Fibroblast of skin of right biceps (primary cell): ENCODE data around the gene CNTNAP3B.
"Not testable (repeated sequence)": the region's sequence is repeated elsewhere in the genome, so short reads cannot be mapped to it uniquely, and the experiment has no call there.

Experiments
- DNase-seq: peaks from one replicate; pipeline ENCODE4 v3.0.0-alpha.2; 2013

The CNTNAP3B gene

GRCh38 chr9:42129073-42129729 is at the start of gene CNTNAP3B:
Gene CNTNAP3B, minus strand, starts transcription at chr9:42129426. Its CDS starts 332 bp downstream, at chr9:42129094.
- not testable (repeated sequence) for DNase-seq

- DNase-seq = not testable (repeated sequence)
Observed at GRCh38 chr9:42160299-42160698, 31.1 kb upstream of the CNTNAP3B start.

DNA sequence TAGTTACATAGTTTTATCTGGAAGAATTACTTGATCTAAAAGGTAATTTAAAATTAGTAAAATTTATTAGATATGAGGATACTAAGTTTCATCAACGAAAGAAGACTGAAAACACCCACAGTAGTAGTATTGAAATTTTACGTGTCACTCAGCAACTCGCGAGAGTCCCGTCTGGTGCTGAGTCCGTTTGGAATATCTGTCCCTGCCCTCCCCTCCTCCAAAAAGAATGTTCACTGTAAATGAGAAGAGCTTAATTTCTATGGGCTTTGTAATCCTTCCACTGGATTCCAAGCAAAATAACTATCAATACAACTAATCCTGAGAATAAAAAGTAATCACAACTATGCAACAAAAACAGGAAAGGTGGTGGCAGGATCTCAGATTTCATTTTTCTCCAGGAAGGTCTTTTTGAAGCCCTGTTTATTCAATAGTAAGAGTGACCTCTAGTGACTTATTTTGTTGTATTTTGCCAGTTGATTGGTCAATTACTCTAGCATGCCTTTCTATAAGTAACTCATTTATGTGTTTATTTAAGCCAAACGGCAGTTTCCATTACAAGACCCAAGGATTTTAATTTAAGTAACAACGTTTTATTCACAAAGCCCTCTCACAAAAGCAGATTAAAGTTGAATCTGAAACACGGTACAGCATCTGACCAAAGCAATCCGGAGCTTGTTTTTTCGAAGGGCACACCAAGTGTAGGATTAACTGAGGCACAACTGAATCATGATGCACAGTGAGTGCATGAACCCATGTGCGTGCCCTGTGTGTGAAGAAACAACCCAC is 2.0 kb downstream of the CNTNAP3B start:
- DNase-seq = peak; percentile 0

- not testable (repeated sequence) for DNase-seq
Observed at GRCh38 chr9:42121007-42121406, 8.2 kb downstream of the CNTNAP3B start.

GRCh38 chr9:42095929-42096328 is 33.3 kb downstream of the CNTNAP3B start:
- not testable (repeated sequence) for DNase-seq

- not testable (repeated sequence) for DNase-seq
Observed at GRCh38 chr9:42084559-42084952, 44.7 kb downstream of the CNTNAP3B start.

DNA sequence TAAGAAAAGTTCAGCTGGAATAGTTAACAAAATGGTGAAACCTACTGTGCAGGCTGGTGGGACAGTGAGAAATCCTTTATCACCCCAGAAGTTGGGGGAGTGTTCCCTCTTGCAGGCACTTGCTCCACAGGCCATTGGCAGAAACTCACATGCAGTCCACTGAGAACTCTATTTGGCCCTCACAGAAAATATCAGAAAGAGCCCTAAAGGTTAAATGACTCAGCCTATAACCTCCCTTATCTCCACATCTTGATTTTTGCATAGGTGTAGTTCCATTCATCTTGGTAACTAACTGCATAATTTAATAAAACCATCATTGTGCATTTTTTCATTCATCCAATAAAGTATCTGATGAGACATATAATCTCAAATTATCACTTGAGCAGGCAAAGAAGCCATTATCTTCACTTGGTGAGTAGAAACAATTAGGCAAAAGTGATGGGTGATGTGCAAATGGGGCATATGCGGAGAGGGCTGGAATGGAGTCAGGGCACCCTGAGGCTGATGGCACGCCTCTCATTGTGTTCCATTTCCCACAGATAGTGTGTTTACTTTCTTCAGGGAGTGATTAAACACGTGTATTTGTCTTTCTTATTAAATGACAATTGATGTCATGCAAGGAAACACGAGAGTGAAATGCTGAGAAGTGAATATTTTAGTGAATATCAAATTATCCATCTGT is 45.2 kb downstream of the CNTNAP3B start:
- not testable (repeated sequence) for DNase-seq

DNA sequence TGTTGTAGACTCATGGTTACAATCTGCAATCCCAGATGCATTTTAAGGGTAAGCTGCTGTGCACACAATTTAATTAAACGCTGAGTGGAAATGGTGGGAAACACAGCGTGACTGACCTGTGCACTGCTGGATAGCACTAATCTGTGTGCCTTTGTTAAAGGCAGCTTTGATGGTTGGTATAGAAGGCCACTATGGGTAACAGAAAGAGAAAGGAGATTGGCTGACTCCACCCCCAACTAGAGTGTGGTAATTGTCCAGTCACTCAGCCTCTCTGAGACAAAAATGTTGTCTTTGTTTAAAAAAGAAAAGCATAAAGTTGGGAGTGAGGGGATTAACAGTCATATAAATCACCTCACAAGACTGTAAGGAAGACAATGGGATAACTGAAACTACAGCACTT is 48.9 kb downstream of the CNTNAP3B start:
- not testable (repeated sequence) for DNase-seq

DNA sequence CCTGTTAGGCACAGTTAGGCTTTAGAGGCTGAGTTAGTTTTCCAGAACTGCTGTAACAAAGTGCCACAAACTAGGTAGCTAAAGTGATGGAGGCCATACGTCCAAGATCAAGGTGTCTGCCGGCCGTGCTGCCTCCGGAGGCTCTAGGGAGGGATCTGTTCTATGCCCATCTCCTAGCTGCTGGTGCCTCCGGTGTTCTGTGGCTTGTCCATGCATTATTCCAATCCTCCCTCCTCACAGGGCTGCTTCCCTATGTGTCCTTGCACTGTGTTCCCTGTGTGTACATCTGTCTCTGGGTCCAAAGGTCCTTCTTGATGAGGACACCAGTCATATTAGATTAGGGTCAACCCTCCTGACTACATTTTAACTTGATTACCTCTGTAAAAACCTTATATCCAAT is 54.4 kb downstream of the CNTNAP3B start:
- not testable (repeated sequence) for DNase-seq

GRCh38 chr9:42071026-42071425 is 58.2 kb downstream of the CNTNAP3B start:
- DNase-seq = not testable (repeated sequence)

GRCh38 chr9:42070035-42070799 is 59.0 kb downstream of the CNTNAP3B start:
- not testable (repeated sequence) for DNase-seq

DNA sequence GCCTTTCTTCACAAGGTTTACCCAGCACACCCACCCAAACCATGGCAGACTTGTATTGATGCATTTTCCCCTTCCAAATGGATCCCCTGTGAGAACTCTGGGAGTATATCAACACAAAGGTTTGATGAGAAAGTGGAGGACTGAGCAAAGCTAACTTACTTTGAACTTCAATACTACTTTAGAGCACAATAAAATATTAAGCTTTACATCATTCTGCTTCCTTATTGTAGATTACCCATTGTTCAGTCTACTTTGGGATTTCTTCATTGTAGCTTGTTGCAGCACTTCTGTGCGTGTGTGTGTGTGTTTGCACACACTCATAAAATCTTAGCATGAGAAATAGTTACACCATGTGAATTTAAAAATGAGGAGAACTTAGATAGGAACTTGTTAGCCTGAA is 75.4 kb downstream of the CNTNAP3B start:
- not testable (repeated sequence) for DNase-seq

- DNase-seq = not testable (repeated sequence)
Observed at GRCh38 chr9:42050701-42051100, 78.5 kb downstream of the CNTNAP3B start.

DNA sequence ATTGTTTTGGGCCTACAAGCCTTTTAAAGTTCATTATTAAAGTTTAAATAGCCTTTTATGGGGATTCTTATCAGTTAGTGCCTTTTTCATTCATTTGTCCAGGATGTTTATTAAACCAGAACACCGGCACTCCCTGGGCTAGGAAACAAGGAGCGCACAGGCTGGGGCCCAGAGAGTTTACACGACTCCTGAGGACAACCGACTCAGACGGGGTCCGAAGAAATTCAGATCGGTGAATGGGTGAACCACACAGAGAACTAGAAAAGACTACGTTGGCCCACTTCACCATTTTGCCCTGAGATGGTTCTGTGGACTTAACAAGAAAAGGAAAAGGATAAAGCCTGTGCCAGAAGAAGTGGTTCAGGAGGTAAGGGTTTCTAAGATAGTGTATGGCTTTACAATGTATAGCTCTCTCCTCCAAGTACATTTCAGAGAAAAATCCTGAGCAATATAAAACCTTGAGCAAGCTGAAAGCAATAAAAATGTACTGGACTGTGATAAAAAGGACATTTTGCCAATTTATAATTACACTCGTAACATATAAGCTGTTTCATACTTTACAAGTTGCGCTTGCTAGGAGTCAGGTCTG is 84.7 kb downstream of the CNTNAP3B start:
- DNase-seq = not testable (repeated sequence)

GRCh38 chr9:42033541-42033940 is 95.7 kb downstream of the CNTNAP3B start:
- DNase-seq = not testable (repeated sequence)

- DNase-seq = not testable (repeated sequence)
Observed at GRCh38 chr9:42020639-42021038, 108.6 kb downstream of the CNTNAP3B start.

GRCh38 chr9:42018220-42018922 is 110.9 kb downstream of the CNTNAP3B start:
- DNase-seq = peak; percentile 50

- DNase-seq = not testable (repeated sequence)
Observed at GRCh38 chr9:42014317-42014716, 114.9 kb downstream of the CNTNAP3B start.

DNA sequence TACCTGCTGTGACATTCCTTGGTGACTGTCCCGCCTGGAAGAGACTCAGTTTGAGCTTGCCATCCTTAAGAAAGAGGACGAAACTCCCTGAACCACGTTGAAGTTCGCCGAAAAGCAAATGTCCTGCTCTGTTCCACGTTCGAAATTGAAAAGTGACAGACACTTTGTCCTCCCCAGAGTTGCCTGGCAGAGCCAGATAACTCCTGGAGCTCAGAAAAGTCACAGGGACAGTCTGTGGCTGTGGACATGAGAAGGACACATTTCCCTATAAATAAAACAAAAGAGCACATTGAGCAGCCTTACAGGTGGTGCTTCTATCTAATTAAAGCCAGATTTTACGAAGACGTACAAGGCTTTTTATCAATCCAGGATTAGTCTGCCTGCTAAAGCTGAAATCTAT is 137.6 kb downstream of the CNTNAP3B start:
- not testable (repeated sequence) for DNase-seq

DNA sequence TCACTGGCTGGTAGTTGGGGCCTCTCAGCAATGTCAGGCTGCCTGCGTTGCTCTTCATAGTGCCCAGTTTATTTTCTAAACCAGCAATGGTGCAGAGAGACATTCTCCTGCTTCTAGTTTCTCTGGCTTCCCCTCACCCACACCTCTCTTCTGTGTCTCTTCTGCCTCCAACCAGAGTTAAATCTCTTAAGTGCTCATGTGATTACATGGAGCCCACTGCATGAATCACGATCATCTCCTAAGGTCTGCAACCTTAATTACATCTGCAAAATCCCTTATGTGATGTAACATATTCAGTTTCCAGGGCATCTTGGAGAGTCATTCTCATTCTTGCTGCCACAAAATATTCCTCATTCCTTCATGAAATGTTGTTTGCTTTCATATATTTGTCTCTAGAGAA is 149.0 kb downstream of the CNTNAP3B start:
- DNase-seq = not testable (repeated sequence)

- DNase-seq = not testable (repeated sequence)
Observed at GRCh38 chr9:41977965-41978600, 151.1 kb downstream of the CNTNAP3B start.
